ENCODE data around the gene USH2A.

USH2A gene

GRCh38 chr1:216422821-216423520 lies at the start of gene USH2A:
Gene USH2A, minus strand, starts transcription at chr1:216423448. Its CDS starts 1,112 bp downstream, at chr1:216422336.
- DNase-seq = no peak

DNA sequence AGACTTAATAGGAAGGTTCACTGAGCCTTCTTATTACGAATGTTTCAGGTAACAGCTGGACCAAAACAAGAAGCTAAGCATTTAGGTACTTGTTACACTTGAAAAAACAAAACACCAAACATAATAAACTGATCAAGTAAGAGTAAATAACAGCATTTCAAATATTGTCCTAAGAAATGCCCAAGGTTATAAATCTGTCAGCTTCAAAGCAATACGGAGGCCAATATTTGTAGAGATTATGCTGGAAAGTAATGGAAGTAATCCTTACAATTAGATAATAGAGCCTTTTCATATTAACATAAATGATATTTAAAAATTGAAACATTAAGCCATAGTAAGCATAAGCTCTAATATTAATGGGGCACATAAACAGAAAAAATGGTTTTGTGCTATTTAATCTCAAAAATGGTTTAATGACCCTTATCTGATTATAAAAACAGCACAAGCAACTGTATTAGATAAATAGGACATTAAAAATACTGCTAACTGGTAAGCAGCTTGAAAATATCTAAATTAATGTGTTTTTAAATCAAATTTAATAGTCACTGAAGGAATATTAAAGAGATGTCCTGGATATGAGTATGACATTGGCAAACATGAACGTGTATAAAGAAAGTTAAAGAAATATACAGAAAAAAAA lies 43.0 kb upstream of the USH2A start:
- no peak for DNase-seq

GRCh38 chr1:216464489-216464888 lies 41.2 kb upstream of the USH2A start:
- DNase-seq = no peak

DNA sequence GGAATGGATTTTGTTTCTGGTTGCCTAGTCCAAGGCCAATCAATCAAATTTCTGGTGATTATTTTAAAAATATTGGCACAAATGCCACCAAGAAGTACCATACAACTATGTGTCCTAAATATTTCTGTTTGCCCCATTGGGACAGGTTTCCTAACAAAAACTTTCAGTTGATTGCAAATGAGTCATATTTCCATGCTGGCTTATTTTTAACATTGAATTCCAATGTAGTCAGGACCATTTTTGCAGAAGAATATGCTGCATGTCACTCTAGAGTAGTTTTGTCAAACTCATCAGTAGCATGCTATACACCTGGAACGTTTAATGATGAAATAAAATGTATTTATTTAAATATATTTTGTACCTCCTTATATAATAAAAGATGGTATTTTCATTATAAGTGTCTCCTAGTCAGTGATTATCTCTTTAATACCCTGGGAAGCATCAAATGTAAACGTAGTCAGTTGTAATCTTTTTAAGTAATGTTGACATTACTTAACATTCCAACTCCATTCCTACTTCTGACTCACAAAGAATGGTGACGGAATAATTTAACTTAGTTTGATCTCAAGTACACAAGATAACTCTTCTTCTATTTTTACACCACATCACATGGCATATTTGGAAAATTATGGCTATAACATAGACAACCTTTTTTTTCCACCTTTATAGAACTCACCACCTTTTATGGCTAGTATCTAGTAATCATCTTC lies 39.0 kb upstream of the USH2A start:
- no peak for DNase-seq

GRCh38 chr1:216461466-216461865 lies 38.2 kb upstream of the USH2A start:
- DNase-seq = no peak

DNA sequence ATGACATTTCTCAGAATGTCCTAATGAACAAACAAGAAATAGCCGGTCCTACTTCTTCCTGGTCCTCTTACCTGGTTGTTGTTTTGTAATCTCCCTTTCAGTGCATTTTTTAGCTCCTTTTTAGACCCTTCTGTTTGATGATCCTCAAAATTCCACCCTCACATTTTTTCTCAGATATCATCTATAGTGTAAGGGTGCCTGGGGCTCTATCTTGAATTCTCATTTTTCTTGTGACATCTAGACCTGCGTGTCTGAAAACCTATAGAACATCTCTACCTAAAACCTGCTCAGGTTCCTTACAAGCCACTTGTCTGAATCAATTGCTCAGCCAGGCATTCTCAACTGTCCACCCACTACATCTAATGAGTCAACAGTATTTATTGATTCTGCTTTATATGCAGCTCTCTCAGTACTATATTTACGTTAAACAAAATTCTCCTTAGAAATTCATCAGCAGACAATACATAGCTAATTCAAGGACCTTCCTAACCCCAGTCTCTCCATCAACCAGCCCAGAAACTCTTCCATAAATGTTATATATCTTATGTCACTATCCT lies 36.5 kb upstream of the USH2A start:
- DNase-seq = no peak

GRCh38 chr1:216458812-216459211 lies 35.6 kb upstream of the USH2A start:
- no peak for DNase-seq

DNA sequence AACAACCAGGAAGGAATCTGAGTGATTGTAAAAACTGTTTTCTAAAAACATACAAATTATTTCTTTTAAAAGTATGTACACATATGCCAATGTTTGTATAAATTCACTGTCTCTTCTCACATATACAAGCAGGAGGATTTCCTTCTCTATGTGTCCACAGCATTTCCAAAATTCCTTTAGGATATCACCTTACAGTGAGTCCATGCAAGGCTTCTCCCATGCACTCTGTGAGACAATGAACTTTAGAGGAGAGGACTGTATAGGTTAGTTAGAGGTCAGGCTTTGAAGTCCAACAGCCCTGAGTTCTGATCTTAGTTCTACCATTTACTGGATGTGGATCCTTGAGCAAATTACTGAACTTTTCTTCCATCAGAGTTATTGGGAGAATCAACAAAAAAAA lies 34.1 kb upstream of the USH2A start:
- DNase-seq = no peak

- no peak for DNase-seq
Observed at GRCh38 chr1:216456682-216457081, 33.4 kb upstream of the USH2A start.

- no peak for DNase-seq
Observed at GRCh38 chr1:216453777-216454176, 30.5 kb upstream of the USH2A start.

DNA sequence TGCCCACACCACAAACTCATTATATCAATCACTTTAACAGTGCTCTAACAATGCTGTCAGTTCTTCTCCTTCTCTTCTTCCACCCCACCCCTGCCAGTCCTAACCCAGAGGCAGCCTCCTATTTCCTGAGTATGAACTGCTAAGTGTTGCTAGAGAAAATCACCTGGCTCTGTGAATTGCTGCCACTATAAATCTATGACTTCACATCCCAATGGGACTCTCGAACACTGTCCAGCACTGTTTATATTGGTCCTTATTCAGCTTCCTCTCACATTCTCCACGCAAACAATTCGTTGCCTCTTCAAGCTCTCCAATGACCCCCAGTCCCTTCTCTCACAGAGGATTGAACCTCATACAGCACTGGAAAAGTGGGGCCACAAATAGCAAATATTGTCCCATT lies 27.0 kb upstream of the USH2A start:
- no peak for DNase-seq

GRCh38 chr1:216448011-216448510 lies 24.8 kb upstream of the USH2A start:
- DNase-seq = no peak

- no peak for DNase-seq
Observed at GRCh38 chr1:216437603-216438002, 14.4 kb upstream of the USH2A start.

- no peak for DNase-seq
Observed at GRCh38 chr1:216434232-216434631, 11.0 kb upstream of the USH2A start.

GRCh38 chr1:216433175-216433574 lies 9.9 kb upstream of the USH2A start:
- no peak for DNase-seq

- no peak for DNase-seq
Observed at GRCh38 chr1:216430744-216431143, 7.5 kb upstream of the USH2A start.

GRCh38 chr1:216425577-216425976 lies 2.3 kb upstream of the USH2A start:
- no peak for DNase-seq

GRCh38 chr1:216420746-216421145 lies 2.5 kb downstream of the USH2A start:
- DNase-seq = no peak

DNA sequence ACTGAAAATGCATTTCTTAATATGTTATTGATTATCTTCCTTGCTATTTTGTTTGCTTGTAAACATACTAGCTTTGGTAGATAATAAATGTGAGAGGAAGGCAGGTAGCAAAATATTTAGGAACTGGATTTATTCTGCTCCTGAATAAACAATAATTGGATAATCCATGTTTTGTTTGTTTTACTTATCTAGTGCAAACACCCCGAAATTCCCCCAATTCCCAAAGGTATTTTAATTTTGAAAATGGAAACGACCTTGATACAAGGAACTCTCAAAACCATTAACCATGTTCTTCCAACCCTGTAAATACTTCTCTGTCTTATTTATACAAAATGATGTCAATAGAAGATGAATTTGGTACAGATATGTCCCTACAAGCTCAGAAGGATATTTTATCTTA lies 3.0 kb downstream of the USH2A start:
- DNase-seq = no peak

GRCh38 chr1:216416488-216416887 lies 6.8 kb downstream of the USH2A start:
- no peak for DNase-seq

GRCh38 chr1:216410026-216410425 lies 13.2 kb downstream of the USH2A start:
- DNase-seq = no peak

DNA sequence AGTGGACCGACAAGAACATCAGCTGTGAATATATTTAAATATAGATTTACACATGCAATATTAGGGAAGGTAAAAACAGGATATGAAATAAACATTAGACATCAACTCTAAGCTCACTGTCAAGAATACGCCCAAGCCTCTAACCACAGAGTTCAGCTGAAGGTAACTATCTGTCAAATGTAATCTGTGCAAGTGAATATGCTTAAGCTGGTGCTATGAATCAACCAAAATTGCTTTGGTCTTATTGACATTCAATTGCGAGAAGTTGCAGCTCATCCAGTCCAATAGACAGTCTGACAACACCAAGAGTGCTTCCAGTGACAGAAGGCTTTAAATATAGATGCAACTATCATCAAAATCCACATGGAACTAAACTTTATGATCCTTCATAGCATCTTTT lies 32.3 kb downstream of the USH2A start:
- no peak for DNase-seq

DNA sequence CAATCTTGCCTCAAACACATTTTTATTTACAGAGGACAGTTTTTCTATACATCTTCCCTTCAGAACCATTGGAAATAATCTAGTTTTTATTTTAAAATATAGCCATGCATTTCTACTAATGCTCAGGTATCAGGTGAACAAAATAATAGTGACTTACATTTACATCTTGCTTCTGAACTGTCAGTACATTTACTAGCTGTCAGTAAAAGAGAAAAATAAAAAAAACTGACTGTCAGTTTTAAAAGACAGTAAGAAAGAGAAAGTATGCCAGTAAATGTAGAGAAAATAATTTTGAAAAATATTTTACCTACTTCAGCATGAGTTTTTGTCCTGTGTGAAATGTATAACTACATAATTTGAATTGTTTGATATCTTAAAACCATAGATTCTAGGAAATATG lies 33.5 kb downstream of the USH2A start:
- DNase-seq = no peak

DNA sequence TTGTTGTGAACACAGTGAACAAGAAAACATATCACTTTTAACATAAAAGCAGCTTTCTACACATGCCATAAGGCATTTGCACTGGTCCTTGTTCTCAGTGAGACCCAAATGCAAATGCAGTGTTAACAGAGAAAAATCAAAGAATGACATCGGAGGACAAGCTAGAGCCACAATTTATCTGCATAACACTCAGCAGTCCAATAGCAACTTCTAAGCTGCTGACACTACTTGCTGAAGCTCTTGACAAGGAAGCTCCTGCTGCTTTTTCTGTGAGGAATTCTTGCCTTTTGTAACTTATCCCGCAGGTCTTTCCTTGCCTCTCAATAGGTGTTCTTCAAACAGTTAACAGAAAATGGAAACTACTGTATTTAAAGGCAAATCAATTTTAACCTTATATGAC lies 34.7 kb downstream of the USH2A start:
- DNase-seq = no peak
